ENCODE data around the gene C17orf67. TPM values are rescaled to one million over a fixed set of nuclear protein-coding genes. Genes with fewer than 3 reads are reported as not detected.

The C17orf67 gene
- total RNA-seq, 1 donor from 2014 or later = 1.4 TPM

DNA sequence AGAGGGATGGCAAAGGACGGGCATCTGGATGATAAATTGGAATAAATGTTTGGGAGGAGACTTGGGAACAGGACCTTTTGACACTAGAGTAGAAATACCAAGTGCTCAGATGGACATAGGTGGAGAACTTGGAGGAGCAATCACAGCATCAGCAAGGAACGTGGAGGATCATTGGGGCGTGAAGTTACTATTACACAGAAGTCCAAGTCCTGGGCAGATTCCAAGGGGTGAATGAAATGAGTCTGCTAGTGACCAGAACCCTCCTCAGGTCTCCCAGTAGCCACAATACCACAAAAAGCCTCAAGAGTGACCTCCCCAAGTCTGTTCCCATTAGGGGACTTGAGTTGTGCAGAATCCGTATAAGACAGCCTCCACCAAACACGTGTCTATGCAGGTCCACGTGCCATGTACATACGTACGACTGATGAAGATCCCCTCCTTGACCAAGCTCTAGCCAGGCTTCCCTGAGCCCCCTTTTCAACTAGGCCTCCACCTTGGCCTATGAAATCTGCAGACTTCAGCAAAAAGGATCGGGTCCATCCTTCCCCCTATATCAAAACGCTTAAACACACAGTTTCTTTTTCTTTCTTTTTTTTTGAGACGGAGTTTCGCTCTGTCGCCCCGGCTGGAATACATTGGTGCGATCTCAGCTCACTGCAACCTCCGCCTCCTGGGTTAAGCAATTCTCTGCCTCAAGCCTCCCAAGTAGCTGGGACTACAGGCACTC lies 2.2 kb downstream of the C17orf67 start:
- TF ChIP-seq EZH2 (IDR thresholded peaks at IDR 0.05) (no peak), EZH2phosphoT487 (IDR thresholded peaks at IDR 0.05) (no peak)
- TF ChIP-seq, protein P1, sequence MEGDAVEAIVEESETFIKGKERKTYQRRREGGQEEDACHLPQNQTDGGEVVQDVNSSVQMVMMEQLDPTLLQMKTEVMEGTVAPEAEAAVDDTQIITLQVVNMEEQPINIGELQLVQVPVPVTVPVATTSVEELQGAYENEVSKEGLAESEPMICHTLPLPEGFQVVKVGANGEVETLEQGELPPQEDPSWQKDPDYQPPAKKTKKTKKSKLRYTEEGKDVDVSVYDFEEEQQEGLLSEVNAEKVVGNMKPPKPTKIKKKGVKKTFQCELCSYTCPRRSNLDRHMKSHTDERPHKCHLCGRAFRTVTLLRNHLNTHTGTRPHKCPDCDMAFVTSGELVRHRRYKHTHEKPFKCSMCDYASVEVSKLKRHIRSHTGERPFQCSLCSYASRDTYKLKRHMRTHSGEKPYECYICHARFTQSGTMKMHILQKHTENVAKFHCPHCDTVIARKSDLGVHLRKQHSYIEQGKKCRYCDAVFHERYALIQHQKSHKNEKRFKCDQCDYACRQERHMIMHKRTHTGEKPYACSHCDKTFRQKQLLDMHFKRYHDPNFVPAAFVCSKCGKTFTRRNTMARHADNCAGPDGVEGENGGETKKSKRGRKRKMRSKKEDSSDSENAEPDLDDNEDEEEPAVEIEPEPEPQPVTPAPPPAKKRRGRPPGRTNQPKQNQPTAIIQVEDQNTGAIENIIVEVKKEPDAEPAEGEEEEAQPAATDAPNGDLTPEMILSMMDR (IDR thresholded peaks at IDR 0.05) = no peak
- Mint-ChIP-seq H3K9me3 (peaks cover 11% of the 10 kb centered on the region), H3K36me3 (peaks cover 26% of the 10 kb centered on the region), H3K4me1 (peaks cover 17% of the 10 kb centered on the region), H3K4me3 (no peak overlapping the region), H3K27me3 (ENCODE audit: insufficient read depth, low read depth) (peaks cover 4% of the 10 kb centered on the region), H3K27ac (no peak overlapping the region)
- H3K9ac ChIP-seq = no peak overlapping the region
- peaks cover 10% of the 10 kb centered on the region for H3K4me1 ChIP-seq
- no peak overlapping the region for H3K4me3 ChIP-seq
- no peaks in the 10 kb centered on the region for H3K9me3 ChIP-seq (ENCODE audit: low read depth)
- peaks cover 20% of the 10 kb centered on the region for H3F3A ChIP-seq (ENCODE audit: low read depth)
- no peak overlapping the region for H3K27ac ChIP-seq
- H3K4me2 ChIP-seq = no peak overlapping the region
- H3K36me3 ChIP-seq = no peaks in the 10 kb centered on the region
- peaks cover 44% of the 10 kb centered on the region for H3K27me3 ChIP-seq
- no peak for DNase-seq (ENCODE audit: low spot score)
- H3K79me2 ChIP-seq (ENCODE audit: low read depth) = no peaks in the 10 kb centered on the region
- H2AFZ ChIP-seq (replicated peaks) = no peak overlapping the region
- peaks cover 9% of the 10 kb centered on the region for H4K20me1 ChIP-seq (ENCODE audit: low read depth)

DNA sequence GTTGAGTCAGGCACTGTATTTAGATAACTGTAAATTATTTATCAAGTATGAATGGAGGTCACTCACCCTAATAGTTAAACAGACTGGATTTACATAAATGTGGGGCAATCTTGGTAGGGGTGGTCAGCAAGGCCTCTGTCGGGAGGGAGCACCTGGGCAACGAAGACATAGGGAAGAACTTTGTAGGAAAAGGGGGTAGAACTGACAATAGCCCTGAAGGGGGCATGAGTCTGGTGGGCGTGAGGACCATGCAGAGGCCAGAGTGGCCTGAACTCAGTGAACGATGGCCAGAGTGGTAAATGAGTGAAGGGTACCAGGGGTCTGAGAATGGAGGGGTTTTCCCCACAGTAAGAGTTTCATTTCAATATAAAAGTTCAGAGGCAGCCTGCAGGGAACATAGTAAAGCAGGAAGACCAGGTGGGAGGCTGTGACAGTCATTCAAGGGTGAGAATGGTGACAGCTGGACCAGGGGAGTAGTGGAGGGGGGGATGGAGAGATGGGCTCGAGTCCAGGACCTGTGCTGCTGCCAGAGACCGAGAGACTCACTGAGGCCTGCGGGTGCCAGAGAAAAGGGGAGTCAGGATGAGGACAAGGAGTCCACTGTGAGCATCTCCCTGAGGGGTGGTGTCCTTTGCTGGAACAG lies 2.9 kb downstream of the C17orf67 start:
- TF ChIP-seq EZH2phosphoT487 (IDR thresholded peaks at IDR 0.05) = no peak
- TF ChIP-seq, protein P1 (IDR thresholded peaks at IDR 0.05) = no peak
- TF ChIP-seq EZH2 (IDR thresholded peaks at IDR 0.05) = no peak
- Histone ChIP-seq H3K4me3 (no peak overlapping the region), H3K27me3 (peaks cover 37% of the 10 kb centered on the region), H3K36me3 (no peaks in the 10 kb centered on the region), H3F3A (ENCODE audit: low read depth) (peaks cover 20% of the 10 kb centered on the region), H3K79me2 (ENCODE audit: low read depth) (no peaks in the 10 kb centered on the region), H3K4me1 (peaks cover 10% of the 10 kb centered on the region), H4K20me1 (ENCODE audit: low read depth) (peaks cover 9% of the 10 kb centered on the region), H2AFZ (replicated peaks) (no peak overlapping the region), H3K9ac (no peak overlapping the region), H3K27ac (no peak overlapping the region), H3K9me3 (ENCODE audit: low read depth) (no peaks in the 10 kb centered on the region), H3K4me2 (no peak overlapping the region)
- H3K4me3 Mint-ChIP-seq = no peak overlapping the region
- H3K27me3 Mint-ChIP-seq (ENCODE audit: insufficient read depth, low read depth) = peaks cover 4% of the 10 kb centered on the region
- peaks cover 15% of the 10 kb centered on the region for H3K4me1 Mint-ChIP-seq
- DNase-seq (ENCODE audit: low spot score) = no peak
- H3K9me3 Mint-ChIP-seq = peaks cover 11% of the 10 kb centered on the region
- H3K36me3 Mint-ChIP-seq = peaks cover 26% of the 10 kb centered on the region
- no peak overlapping the region for H3K27ac Mint-ChIP-seq

DNA sequence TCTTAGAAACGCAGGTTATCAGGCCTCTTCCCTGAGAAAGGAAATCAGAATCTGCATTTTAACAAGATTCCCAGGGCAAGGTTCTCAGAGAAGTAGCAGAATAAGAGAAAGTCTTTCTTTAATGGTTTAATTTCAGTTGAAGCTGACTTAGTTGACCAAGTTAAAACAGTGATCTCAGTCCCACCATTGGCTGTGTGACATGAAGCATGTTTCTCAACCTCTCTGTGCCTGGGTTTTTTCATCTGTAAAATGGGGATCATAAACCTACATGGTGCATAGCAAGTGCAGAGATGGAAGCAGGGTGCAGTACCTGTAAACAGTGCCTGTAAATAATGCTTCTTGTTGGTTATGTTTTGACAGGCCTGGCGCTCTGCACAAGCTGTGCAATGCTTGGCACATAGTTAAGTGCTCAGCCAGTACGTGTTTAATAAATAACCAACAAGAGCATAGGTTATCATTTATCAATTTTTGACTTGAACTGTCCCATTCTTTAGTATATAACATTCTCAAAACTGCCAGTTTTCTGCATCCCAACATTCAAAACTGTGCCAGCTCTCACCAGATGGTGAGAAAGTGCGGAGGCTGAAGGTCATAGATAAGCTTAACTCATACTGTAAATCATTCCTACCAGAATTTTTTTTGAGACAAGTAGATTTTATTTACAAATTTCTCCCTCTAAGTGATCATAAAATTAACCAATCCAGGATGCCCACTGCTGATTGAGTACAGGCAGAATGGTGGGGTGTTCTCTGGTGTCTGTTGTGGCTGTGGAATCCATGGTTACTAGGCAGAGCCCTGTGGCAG lies 6.9 kb downstream of the C17orf67 start:
- no peak overlapping the region for H3K27ac Mint-ChIP-seq
- peaks cover 20% of the 10 kb centered on the region for H3K36me3 Mint-ChIP-seq
- Histone ChIP-seq H3K4me1 (no peaks in the 10 kb centered on the region), H3K27ac (no peak overlapping the region), H3K36me3 (no peaks in the 10 kb centered on the region), H4K20me1 (ENCODE audit: low read depth) (no peaks in the 10 kb centered on the region), H3K4me2 (no peak overlapping the region), H3K9me3 (ENCODE audit: low read depth) (no peaks in the 10 kb centered on the region), H3K79me2 (ENCODE audit: low read depth) (no peaks in the 10 kb centered on the region), H2AFZ (replicated peaks) (no peak overlapping the region), H3K4me3 (no peak overlapping the region), H3F3A (ENCODE audit: low read depth) (no peaks in the 10 kb centered on the region), H3K27me3 (peaks cover 4% of the 10 kb centered on the region), H3K9ac (no peak overlapping the region)
- H3K4me3 Mint-ChIP-seq = no peak overlapping the region
- no peaks in the 10 kb centered on the region for H3K27me3 Mint-ChIP-seq (ENCODE audit: insufficient read depth, low read depth)
- no peak for DNase-seq (ENCODE audit: low spot score)
- peaks cover 5% of the 10 kb centered on the region for H3K9me3 Mint-ChIP-seq
- H3K4me1 Mint-ChIP-seq = no peaks in the 10 kb centered on the region
- TF ChIP-seq, protein P1 (IDR thresholded peaks at IDR 0.05) = no peak
- no peak for TF ChIP-seq EZH2phosphoT487 (IDR thresholded peaks at IDR 0.05)

Data from neural progenitor cell (in vitro differentiated cells).